ENCODE data around the gene ECI1.

DNA sequence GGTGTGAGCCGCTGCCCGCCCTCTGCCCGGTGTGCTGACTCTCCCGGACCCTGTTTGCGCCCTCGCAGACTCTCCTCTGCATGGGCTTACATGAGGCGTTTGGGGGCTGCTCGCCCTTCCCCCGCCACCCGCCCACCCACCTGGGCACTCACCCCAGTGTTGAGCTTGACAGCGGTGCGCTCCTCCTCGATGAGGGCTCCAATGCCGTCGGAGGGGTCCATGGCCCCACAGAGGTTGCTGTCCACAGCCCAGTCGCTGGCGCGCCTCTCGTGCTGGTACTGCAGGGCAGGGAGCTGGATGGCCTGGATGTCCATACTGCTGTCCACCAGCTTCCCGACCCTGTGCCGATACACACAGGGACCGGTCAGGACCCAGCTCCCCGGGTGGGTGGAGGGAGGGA lies 37.9 kb upstream of the ECI1 start:
- TF ChIP-seq, protein P1, sequence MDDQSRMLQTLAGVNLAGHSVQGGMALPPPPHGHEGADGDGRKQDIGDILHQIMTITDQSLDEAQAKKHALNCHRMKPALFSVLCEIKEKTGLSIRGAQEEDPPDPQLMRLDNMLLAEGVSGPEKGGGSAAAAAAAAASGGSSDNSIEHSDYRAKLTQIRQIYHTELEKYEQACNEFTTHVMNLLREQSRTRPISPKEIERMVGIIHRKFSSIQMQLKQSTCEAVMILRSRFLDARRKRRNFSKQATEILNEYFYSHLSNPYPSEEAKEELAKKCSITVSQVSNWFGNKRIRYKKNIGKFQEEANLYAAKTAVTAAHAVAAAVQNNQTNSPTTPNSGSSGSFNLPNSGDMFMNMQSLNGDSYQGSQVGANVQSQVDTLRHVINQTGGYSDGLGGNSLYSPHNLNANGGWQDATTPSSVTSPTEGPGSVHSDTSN (CRISPR knock-in tag; IDR thresholded peaks at IDR 0.05; ENCODE audit: borderline replicate concordance) = no peak
- TF ChIP-seq ETV6 (CRISPR knock-in tag; conservative IDR thresholded peaks at IDR 0.05) (no peak), E2F5 (CRISPR knock-in tag; conservative IDR thresholded peaks at IDR 0.05) (no peak)

Measured in HepG2 (cell line).